Stimulated activated memory B cell treated with anti-CD40 and anti-IgM and Interleukin-4, amounts not matched to agents 10 μg/mL and 1 μg/mL and 100 μg/mL, for 72 hours (primary cell): ENCODE results near the gene GFOD2.

Source experiments
- ATAC-seq: fragments of 150-1000 bp; cut with Tn5 transposase; 2 replicates; pipeline ENCODE4 v1.10.0; 2021
- H3K27ac Mint-ChIP-seq: one replicate; pipeline ENCODE4 v1.8.0; 2022; ENCODE audit warnings: mild to moderate bottlenecking, mixed read lengths
- H3K27me3 Mint-ChIP-seq: one replicate; pipeline ENCODE4 v1.8.0; 2022; ENCODE audit warnings: mixed read lengths
- H3K36me3 Mint-ChIP-seq: one replicate; pipeline ENCODE4 v1.8.0; 2022; ENCODE audit warnings: mixed read lengths
- H3K4me1 Mint-ChIP-seq: one replicate; pipeline ENCODE4 v1.8.0; 2022; ENCODE audit warnings: mixed read lengths
- H3K4me3 Mint-ChIP-seq: one replicate; pipeline ENCODE4 v1.8.0; 2022; ENCODE audit warnings: mild to moderate bottlenecking, moderate library complexity, mixed read lengths
- H3K9me3 Mint-ChIP-seq: one replicate; pipeline ENCODE4 v1.8.0; 2022; ENCODE audit warnings: mixed read lengths

The GFOD2 gene

GRCh38 chr16:67723151-67723910 is 4.2 kb upstream of the GFOD2 start:
- Mint-ChIP-seq H3K4me1 (peaks cover 20% of the 10 kb centered on the region), H3K36me3 (peaks cover 33% of the 10 kb centered on the region), H3K9me3 (no peaks in the 10 kb centered on the region), H3K27ac (no peak overlapping the region), H3K4me3 (no peak overlapping the region), H3K27me3 (no peaks in the 10 kb centered on the region)
- ATAC-seq = no peak

- Mint-ChIP-seq H3K4me1 (peaks cover 32% of the 10 kb centered on the region), H3K4me3 (peak overlapping the region; percentile 98), H3K36me3 (peaks cover 7% of the 10 kb centered on the region), H3K27ac (peak overlapping the region; percentile 96), H3K9me3 (no peaks in the 10 kb centered on the region), H3K27me3 (no peaks in the 10 kb centered on the region)
- ATAC-seq = no peak
Measured at GRCh38 chr16:67720236-67720635, 1.1 kb upstream of the GFOD2 start.

DNA sequence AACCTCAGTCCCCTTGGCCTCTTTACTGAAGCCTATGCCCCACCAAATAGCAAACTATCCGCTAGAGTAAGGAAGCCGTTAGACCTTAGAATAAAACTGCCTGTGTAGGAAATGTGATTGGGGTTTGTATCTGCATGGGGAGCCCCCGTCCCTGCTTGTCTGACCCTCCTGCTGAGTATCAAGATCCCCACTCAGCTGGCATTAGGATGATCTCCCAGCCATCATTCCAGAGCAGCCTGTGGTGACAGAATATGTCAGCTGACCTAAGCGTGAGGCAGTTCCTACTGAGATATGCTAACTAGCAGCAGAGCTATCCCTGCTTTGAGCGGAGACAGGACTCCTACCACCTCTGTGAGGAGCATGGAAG is 645 bp upstream of the GFOD2 start:
- peaks cover 37% of the 10 kb centered on the region for H3K4me1 Mint-ChIP-seq
- H3K9me3 Mint-ChIP-seq = no peaks in the 10 kb centered on the region
- ATAC-seq = peak; percentile 29
- no peaks in the 10 kb centered on the region for H3K27me3 Mint-ChIP-seq
- peaks cover 2% of the 10 kb centered on the region for H3K36me3 Mint-ChIP-seq
- H3K4me3 Mint-ChIP-seq = peak overlapping the region; percentile 98
- H3K27ac Mint-ChIP-seq = peak overlapping the region; percentile 96

DNA sequence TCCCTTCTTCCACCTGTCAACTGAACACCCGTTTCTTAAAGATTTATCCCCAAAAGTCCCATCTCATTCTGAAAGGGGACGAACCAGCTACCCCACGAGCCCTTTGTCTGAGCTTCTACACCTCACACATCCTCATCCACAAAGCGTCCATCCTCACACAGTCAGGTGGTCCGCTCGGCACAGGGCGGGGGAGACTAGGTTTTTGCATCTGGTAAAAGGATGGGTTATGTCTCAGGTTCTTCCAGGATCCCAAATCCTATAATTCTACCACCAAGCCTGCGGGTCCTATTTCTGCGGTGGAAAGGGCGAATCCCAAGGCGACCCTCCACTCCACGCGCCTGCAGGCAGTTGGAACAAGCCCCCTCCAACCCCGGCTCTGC is 458 bp downstream of the GFOD2 start:
- no peaks in the 10 kb centered on the region for H3K27me3 Mint-ChIP-seq
- peak overlapping the region; percentile 98 for H3K4me3 Mint-ChIP-seq
- peaks cover 42% of the 10 kb centered on the region for H3K4me1 Mint-ChIP-seq
- H3K9me3 Mint-ChIP-seq = no peaks in the 10 kb centered on the region
- H3K27ac Mint-ChIP-seq = peak overlapping the region; percentile 96
- no peak for ATAC-seq
- H3K36me3 Mint-ChIP-seq = no peaks in the 10 kb centered on the region

GRCh38 chr16:67716097-67716496 is 3.0 kb downstream of the GFOD2 start:
- no peak overlapping the region for H3K27ac Mint-ChIP-seq
- no peak overlapping the region for H3K4me3 Mint-ChIP-seq
- no peaks in the 10 kb centered on the region for H3K9me3 Mint-ChIP-seq
- no peak for ATAC-seq
- peaks cover 10% of the 10 kb centered on the region for H3K36me3 Mint-ChIP-seq
- no peaks in the 10 kb centered on the region for H3K27me3 Mint-ChIP-seq
- peaks cover 51% of the 10 kb centered on the region for H3K4me1 Mint-ChIP-seq

DNA sequence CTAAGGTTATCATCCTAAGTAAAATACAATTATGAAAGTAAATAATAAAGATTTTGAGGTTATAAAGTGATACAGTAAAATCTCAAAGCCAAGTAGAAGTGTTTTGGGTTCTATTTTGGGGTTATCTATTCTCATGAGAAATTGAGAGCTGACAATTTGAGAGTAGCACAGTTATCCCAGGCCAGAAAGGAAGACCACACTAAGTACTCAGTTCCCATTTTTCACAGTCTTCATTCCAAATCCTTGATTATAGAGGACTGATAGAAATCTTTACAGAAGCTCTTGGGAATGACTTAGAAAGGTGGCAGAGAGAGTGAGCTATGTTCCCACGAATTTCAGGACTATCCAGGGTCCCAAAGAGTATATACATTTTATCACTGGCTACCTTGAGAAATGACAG is 4.6 kb downstream of the GFOD2 start:
- peaks cover 11% of the 10 kb centered on the region for H3K36me3 Mint-ChIP-seq
- no peak overlapping the region for H3K4me3 Mint-ChIP-seq
- H3K4me1 Mint-ChIP-seq = peaks cover 46% of the 10 kb centered on the region
- no peaks in the 10 kb centered on the region for H3K9me3 Mint-ChIP-seq
- ATAC-seq = no peak
- H3K27me3 Mint-ChIP-seq = no peaks in the 10 kb centered on the region
- no peak overlapping the region for H3K27ac Mint-ChIP-seq

GRCh38 chr16:67713647-67714273 is 5.4 kb downstream of the GFOD2 start:
- H3K4me1 Mint-ChIP-seq = peaks cover 43% of the 10 kb centered on the region
- H3K27me3 Mint-ChIP-seq = no peaks in the 10 kb centered on the region
- H3K27ac Mint-ChIP-seq = no peak overlapping the region
- H3K36me3 Mint-ChIP-seq = peaks cover 11% of the 10 kb centered on the region
- H3K4me3 Mint-ChIP-seq = no peak overlapping the region
- no peaks in the 10 kb centered on the region for H3K9me3 Mint-ChIP-seq
- ATAC-seq = no peak

- Mint-ChIP-seq H3K9me3 (no peaks in the 10 kb centered on the region), H3K27ac (no peak overlapping the region), H3K27me3 (no peaks in the 10 kb centered on the region), H3K4me3 (no peak overlapping the region), H3K36me3 (peaks cover 11% of the 10 kb centered on the region), H3K4me1 (peaks cover 31% of the 10 kb centered on the region)
- no peak for ATAC-seq
Measured at GRCh38 chr16:67710607-67711006, 8.5 kb downstream of the GFOD2 start.

- Mint-ChIP-seq H3K9me3 (no peaks in the 10 kb centered on the region), H3K4me3 (no peak overlapping the region), H3K27me3 (no peaks in the 10 kb centered on the region), H3K36me3 (peaks cover 11% of the 10 kb centered on the region), H3K27ac (no peak overlapping the region), H3K4me1 (peaks cover 28% of the 10 kb centered on the region)
- no peak for ATAC-seq
Measured at GRCh38 chr16:67709050-67709449, 10.1 kb downstream of the GFOD2 start.

DNA sequence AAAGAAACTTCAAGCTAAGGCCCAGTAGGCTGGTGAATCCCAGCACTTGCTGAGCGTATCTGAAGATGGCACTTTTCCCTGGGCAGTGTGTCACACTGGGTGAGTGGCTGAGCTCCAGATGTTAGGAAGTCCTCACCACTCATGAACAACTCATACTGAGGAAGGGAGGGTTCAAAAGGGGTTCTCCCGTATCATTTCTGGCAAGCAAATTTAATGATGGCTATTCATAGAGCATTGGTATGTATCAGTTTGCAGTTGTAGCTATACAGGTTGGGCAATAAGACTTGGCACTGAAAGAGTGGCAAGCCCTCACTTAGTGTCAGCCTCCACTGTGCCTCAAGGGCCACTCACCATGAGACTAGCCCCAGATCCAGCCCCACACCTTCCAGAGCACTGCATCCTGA is 10.7 kb downstream of the GFOD2 start:
- no peaks in the 10 kb centered on the region for H3K27me3 Mint-ChIP-seq
- H3K9me3 Mint-ChIP-seq = no peaks in the 10 kb centered on the region
- no peak for ATAC-seq
- H3K4me3 Mint-ChIP-seq = no peak overlapping the region
- H3K4me1 Mint-ChIP-seq = peaks cover 28% of the 10 kb centered on the region
- no peak overlapping the region for H3K27ac Mint-ChIP-seq
- peaks cover 11% of the 10 kb centered on the region for H3K36me3 Mint-ChIP-seq

GRCh38 chr16:67707790-67708189 is 11.3 kb downstream of the GFOD2 start:
- peaks cover 11% of the 10 kb centered on the region for H3K36me3 Mint-ChIP-seq
- no peak overlapping the region for H3K27ac Mint-ChIP-seq
- H3K4me1 Mint-ChIP-seq = peaks cover 28% of the 10 kb centered on the region
- H3K9me3 Mint-ChIP-seq = no peaks in the 10 kb centered on the region
- no peaks in the 10 kb centered on the region for H3K27me3 Mint-ChIP-seq
- ATAC-seq = no peak
- no peak overlapping the region for H3K4me3 Mint-ChIP-seq

DNA sequence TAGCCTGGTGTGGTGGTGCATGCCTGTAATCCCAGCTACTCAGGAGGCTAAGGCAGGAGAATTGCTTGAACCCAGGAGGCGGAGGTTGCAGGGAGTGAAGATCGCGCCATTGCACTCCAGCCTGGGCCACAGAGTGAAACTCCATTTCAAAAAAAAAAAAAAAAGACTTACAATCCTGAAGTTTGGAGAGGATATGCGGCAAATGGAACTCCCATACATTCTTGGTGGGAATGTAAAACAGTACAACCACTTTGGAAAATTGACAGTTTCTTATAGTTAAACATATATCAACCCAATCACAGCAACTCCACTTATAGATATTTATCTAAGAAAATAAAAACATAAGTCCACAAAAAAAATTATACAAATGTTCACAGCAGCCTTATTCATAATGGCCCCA is 11.9 kb downstream of the GFOD2 start:
- Mint-ChIP-seq H3K27me3 (no peaks in the 10 kb centered on the region), H3K27ac (no peak overlapping the region), H3K36me3 (peaks cover 11% of the 10 kb centered on the region), H3K4me3 (no peak overlapping the region), H3K9me3 (no peaks in the 10 kb centered on the region), H3K4me1 (peaks cover 28% of the 10 kb centered on the region)
- no peak for ATAC-seq

DNA sequence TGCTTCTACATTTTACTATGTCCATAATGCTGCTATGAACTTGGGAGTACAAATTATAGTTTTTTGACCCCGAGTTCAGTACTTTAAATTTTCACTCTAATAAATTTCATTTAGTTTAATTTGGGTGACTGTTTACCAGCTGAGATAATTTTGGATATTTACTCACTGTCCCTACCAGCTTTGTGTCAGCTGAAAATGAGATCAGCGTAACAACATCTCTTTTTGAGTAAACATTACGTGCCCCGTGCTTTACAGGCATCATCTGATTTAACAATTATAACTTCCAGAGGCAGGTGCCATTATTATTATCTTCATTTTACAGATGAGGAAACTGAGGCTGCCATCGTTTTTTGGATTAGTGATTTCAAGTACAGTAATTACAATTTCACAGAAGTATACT is 15.0 kb downstream of the GFOD2 start:
- Mint-ChIP-seq H3K27ac (no peak overlapping the region), H3K4me3 (no peak overlapping the region), H3K4me1 (peaks cover 21% of the 10 kb centered on the region), H3K36me3 (no peaks in the 10 kb centered on the region), H3K9me3 (no peaks in the 10 kb centered on the region), H3K27me3 (no peaks in the 10 kb centered on the region)
- no peak for ATAC-seq

DNA sequence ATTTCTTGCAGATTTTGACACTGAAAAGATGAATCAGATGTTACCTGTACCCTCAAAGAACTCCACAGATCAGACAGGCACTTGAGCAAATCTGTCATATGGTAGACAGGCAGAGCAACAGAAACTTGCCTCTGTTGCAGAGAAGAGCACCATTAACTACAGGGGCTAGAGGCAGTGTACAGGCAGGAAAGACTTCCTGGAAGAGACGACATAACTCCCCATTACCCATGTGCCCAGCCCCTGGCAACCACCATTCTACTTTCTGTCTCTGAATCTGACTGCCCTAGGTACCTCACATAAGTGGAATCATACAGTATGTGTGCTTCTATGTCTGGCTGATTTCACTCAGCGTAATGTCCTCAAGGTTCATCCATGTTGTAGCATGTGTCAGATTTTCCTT is 15.5 kb downstream of the GFOD2 start:
- Mint-ChIP-seq H3K4me1 (peaks cover 16% of the 10 kb centered on the region), H3K9me3 (no peaks in the 10 kb centered on the region), H3K27me3 (no peaks in the 10 kb centered on the region), H3K4me3 (no peak overlapping the region), H3K27ac (no peak overlapping the region), H3K36me3 (peaks cover 3% of the 10 kb centered on the region)
- no peak for ATAC-seq

- no peak overlapping the region for H3K27ac Mint-ChIP-seq
- no peak for ATAC-seq
- H3K27me3 Mint-ChIP-seq = no peaks in the 10 kb centered on the region
- H3K4me1 Mint-ChIP-seq = peaks cover 14% of the 10 kb centered on the region
- no peaks in the 10 kb centered on the region for H3K9me3 Mint-ChIP-seq
- no peak overlapping the region for H3K4me3 Mint-ChIP-seq
- peaks cover 12% of the 10 kb centered on the region for H3K36me3 Mint-ChIP-seq
Measured at GRCh38 chr16:67702130-67702529, 17.0 kb downstream of the GFOD2 start.

DNA sequence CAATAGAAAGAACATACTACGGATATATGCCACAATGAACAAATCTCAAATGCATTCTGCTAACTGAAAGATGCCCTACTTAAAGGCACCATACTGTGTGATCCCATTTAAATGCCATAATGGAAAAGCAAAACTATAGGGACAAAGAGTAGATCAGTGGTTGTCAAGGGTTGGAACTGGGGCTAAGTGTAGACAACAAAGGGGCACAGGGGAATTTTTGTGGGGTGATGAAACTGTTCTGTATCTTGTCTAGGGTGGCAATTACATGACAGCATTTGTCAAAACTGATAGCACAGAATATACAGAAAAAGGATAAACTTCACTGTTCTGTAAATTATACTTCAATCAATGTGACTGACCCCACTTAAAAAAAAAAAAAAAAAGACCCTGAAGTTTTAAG is 17.7 kb downstream of the GFOD2 start:
- Mint-ChIP-seq H3K27ac (no peak overlapping the region), H3K36me3 (peaks cover 12% of the 10 kb centered on the region)

More for the DNA sequence above, 17.7 kb downstream of the GFOD2 start:
- ATAC-seq = no peak
- H3K4me3 Mint-ChIP-seq = no peak overlapping the region
- H3K9me3 Mint-ChIP-seq = no peaks in the 10 kb centered on the region
- peaks cover 14% of the 10 kb centered on the region for H3K4me1 Mint-ChIP-seq
- no peaks in the 10 kb centered on the region for H3K27me3 Mint-ChIP-seq
